Measurements from ENCODE around the gene CADPS2. TPM values are rescaled to one million over a fixed set of nuclear protein-coding genes. Genes with fewer than 3 reads are reported as not detected.

CADPS2 gene
- polyA plus RNA-seq, 4 donors, result 38.1 to 59.8 (median 52.9) TPM

DNA sequence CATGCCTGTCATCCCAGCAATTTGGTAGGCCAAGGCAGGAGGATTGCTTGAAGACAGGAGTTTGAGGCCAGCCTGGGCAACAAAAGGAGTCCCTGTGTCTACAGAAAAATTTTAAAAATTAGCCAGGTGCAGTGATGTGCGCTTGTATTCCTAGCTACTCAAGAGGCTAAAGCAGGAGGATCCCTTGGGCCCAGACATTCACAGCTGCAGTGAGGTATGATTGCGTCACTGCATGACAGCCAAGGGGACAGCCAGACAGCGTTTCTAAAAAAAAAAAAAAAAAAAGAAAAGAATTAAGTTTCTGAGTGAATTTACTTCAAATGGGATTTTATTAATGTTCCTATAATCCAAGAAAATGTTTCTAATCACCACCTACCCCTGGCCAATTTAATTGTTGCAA lies 96.1 kb downstream of the CADPS2 start:
- DNase-seq (ENCODE audit: low read depth in 4 of 4, low spot score in 3 of 4), result no peak

DNA sequence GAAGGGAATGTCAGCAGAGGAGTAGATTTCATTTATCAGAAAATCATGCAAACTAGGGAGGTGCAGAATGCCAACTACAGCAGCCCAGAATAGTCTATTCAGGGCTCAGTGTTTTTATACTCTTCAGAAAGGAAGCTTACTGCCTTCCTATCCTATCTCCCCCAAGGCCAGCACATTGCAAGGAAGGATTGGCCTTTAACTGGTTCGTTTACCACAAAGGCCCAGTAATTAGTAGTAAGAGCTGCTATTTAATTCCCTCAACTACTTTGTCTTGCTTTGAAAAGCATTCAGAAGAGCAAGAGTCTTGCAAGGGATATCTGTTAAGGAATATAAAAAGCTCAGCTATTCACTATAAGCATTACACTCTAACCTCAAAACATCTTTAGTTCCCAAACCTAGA lies 97.1 kb downstream of the CADPS2 start:
- DNase-seq (ENCODE audit: low read depth in 4 of 4, low spot score in 3 of 4), result no peak

DNA sequence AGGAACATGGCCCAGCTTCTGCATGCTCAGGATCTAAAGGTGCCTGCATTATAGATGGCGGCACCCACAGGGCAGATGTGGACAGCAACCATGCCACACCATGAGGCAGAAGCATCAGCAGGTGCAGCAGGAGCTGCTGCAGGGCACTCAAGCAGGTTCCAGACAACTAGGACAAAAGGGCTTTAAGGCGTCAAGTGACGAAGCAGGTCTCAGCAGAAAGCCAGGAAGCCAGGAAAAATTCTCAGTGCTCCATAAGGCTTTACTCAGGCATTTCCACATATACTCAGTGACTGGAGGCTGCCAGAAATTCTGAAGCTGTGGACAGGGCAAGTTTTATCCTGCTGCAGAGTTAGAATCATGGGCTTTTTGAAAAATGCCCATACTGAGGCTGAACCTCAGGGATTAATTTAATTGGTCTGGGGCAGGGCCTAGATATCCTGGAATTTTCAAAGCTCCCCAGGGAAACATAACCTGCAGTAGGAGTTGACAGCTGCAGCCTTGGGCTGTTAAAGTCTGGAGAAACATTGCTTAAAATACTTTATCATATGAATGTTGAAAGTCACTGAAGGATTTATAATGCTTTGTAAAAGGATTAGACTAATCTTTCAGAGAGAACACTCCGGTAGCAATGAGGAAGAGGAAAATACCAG lies 115.4 kb downstream of the CADPS2 start:
- DNase-seq (ENCODE audit: low read depth in 4 of 4, low spot score in 3 of 4), result no peak

DNA sequence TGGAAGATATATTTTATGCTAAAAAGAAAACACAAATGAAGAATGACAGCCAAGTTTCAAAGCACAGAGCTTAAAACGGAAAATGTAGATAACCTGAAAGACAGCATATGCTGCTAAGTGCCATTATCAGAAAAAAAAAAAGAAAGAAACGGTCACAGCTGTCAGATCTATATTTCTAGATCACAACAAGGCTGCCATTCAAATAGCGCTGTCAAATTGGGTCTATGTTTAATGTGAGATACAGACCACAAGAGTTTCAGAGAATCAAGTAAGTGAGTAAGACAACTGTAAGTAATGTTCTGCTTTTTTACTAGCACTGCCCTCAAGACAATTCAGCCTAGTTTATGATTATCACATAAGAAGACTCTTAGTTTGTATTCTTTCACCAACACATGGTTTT lies 117.4 kb downstream of the CADPS2 start:
- no peak for DNase-seq (ENCODE audit: low read depth in 4 of 4, low spot score in 3 of 4)

DNA sequence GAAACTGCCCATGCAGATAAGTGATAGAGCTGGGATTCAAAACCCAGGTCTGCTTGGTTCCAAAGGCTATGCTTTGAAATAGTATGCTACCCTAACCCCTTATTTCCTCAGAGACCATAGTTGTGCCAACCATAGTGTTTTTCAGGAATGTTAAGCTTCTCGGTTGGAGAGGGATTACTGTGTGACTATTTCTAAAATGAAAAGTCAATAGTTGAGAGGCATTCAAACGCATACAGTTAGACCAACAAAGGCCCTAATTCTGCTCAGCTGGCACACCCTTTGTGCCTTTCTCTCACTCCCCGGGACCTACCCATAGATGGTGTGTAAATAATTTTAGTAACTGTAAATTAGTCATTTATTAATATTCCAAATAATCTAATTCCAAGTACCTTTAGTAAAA lies 118.9 kb downstream of the CADPS2 start:
- no peak for DNase-seq (ENCODE audit: low read depth in 4 of 4, low spot score in 3 of 4)

DNA sequence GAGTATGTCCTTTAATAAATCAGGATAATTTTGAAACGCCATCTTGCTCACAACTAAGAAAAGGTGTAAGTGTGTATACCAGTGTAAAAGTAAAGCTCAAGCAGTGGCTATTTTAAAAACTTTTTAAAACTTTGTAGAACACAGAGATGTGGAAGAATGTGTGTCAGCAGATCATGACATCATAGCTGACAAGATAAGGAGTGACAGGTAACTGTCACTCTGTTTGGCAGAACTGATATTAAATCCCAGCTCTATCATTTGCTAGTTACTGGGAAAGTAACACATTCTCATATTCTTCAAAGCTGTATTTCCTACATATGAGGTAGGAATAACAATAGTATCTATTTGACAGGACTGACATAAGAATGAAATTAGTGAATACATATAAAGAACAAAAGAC lies 119.7 kb downstream of the CADPS2 start:
- DNase-seq (ENCODE audit: low read depth in 4 of 4, low spot score in 3 of 4), result no peak

DNA sequence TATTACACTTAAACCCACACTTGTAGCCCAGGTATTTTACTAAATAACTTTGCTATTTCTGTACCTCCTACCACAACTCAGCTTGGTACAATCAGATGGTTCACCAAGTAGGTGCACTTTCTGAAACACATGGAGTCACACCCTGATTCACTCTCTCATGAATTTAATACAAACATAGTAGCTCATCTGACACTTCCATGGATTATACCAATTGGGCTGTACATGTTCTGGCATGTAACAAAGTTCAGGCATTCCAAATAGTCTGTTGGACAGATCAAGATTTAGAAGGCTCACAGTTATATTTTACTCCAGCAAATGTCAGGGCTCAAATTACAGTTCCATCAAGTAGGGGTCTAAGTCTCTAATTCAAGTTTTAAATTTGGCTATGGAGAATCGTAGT lies 121.4 kb downstream of the CADPS2 start:
- no peak for DNase-seq (ENCODE audit: low read depth in 4 of 4, low spot score in 3 of 4)

DNA sequence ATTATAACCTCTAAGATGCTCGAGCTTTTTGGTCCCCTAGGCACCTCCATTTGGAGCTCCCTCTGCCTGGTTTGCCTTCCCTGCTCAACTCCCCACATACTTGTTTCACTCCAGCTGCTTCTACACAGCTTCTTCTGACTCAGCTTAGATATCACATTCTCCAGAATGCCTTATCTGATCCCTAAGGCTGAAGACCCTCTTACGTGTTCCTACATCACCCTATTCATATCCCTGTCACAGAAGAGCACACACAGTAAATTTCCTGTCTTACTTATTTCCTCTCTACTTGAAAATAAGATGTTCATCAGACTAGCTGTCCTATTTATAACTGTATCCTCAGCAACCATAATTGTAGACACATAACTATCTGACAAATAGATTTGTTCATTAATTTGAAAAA lies 122.2 kb downstream of the CADPS2 start:
- no peak for DNase-seq (ENCODE audit: low read depth in 4 of 4, low spot score in 3 of 4)

DNA sequence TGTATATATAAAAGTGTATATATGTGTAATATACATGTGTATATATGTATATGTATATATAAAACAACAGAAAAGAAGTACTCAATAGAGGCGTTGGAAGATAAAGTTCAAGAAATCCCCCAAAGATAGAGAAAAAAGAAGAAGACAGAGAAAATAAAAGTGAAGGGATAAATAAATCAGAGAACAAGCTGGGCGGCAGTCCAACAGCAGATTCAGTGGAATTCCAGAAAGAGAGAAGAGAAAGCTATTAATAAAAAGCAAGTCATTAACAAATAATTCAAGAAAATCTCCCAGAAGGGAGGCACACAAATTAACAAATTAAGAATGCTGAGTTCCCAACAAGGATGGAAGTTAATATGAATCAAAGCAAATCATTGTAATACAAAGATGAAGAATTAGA lies 124.2 kb downstream of the CADPS2 start:
- DNase-seq (ENCODE audit: low read depth in 4 of 4, low spot score in 3 of 4), result no peak

DNA sequence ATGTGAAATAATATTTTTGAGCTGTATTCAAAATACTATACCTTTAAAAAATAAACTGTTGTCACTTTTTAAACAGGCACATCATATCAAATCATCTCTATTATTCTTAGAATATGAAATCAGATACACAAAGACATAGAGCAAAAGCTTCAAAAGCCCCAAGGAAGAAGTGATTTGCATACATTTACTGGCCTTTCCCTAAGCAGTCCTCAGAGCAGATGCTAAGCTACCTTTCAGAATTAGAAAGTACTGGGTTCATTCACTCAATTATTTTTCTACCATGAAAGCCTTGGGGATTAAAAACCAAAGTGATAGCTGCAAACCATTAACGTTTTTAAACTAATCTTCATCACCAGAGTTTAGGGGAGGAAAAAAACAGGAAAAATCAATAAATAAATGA lies 127.8 kb downstream of the CADPS2 start:
- DNase-seq (ENCODE audit: low read depth in 4 of 4, low spot score in 3 of 4), result no peak

DNA sequence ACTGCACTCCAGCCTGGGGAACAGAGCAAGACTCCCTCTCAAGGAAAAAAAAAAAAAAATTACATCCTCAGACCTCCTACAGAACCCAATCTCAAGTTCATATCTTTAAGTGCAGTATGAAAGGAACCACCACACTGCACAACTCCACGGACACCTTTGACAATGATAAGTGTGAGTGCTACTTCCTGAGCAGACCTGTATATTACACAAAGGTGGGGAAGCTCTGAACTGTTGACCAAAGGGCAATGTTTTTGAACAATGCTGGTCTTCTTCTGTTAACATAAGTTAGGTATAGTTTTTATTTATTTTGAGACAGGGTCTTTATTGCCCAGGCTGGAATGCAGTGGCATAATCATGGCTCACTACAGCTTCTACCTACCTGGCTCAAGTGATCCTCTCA lies 129.4 kb downstream of the CADPS2 start:
- no peak for DNase-seq (ENCODE audit: low read depth in 4 of 4, low spot score in 3 of 4)

DNA sequence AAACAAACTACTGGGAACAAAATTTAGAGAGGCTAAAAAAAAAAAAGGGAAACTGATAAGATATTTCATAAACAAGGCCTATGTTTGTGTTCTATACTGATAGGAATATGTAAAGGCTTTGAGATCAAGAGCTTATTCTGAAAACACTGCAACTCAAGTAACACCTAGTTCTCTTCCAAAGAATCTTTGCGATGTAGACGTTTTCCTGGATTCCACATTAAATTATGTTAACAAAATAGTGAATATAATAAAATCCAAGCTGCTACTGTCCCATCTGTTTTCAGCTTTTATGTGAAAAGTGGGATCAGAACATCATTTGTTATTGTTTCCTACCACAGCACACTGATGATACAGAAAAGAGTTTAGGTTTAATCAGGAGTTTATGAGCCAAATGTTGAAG lies 130.6 kb downstream of the CADPS2 start:
- no peak for DNase-seq (ENCODE audit: low read depth in 4 of 4, low spot score in 3 of 4)

DNA sequence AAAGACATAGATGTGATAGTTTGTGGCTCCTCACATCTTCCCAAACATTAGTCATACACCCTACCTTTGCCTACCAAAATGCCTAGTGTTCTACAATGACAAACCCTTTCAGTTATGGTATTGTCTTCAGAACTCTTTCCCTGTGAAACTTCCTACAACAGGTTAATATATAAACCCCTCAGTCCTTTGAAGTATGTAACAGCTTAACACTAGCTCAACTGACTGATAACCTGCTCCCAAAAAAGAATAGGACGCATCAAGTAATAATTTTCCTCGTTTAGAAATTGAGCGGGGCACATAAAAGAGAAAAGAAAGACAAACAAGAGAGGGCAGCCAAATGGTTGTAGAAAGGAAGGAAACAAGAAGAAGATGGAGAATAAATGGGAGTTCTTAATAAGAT lies 133.7 kb downstream of the CADPS2 start:
- DNase-seq (ENCODE audit: low read depth in 4 of 4, low spot score in 3 of 4), result no peak

DNA sequence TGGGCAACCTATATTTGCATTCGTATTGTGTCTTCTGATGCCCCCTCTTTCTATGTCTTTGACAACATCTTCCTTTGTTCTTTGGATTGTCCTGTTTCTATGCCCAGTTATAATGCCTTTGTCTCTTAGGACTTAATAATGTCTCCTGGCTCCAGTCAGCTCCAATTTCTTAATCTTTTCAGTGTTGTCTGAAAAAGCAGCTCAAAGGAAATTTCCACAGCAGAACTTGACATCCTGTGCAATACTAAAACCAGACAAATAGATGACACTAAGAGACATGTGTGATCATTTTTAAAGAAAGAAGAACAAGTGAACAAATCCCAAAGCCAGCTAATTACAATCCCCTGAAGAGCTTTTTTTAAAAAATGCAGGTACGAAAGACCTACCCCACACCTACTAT lies 135.9 kb downstream of the CADPS2 start:
- DNase-seq (ENCODE audit: low read depth in 4 of 4, low spot score in 3 of 4), result no peak

DNA sequence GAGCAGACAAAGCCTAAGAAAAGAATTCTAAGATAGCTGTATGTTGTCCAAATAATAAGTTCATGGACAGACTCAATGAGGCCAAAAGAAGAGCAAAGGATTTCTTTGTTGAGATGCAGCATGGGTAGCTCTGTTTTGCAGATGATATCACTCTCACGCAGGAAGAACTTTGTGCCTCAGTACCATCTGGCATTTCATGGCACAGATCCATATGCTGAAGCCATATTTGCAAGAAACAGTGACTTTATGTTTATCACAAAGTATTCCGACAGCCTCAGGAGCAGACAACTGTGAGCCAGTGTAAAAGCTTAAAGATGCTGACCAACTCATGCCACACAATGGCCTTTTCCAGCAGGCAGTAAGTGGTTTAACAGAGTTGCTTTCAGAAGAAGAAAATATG lies 138.1 kb downstream of the CADPS2 start:
- DNase-seq (ENCODE audit: low read depth in 4 of 4, low spot score in 3 of 4), result no peak

DNA sequence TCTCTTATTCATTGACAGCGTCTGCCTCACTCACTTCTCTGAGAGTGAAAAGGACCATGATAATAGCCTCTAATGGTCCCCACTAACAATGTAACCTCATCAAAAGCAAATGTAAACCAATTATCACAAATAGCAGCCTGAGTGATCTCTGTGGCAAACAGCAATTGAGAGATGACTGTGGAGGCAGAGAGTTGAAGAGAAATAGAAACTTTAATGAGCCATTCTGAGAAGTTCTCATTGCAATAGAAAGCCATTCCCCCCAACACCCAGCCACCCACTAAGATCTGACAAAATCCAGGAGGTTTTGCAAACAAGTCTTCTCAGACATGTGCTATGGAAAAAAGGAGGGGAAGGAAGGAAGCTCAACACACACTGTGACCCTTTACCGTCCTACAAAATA lies 139.3 kb downstream of the CADPS2 start:
- no peak for DNase-seq (ENCODE audit: low read depth in 4 of 4, low spot score in 3 of 4)

DNA sequence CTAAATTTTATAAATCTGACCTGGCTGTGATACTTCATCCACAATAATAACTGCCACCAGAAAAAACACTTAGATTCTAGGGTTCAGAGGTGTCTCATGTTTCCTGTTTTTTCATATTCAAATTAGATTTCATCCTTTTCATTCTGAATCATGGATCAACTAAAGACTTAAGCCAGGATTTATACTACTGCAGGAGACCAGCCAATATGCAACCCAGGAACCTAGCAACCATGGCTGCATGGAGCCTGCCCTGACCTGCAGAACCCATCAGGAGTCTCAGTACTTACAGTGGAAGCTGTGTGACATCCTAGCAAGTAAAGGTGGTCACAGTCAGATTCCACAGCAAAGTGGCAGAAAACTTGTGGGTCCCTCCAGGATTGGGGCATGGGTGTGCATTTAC lies 143.0 kb downstream of the CADPS2 start:
- DNase-seq (ENCODE audit: low read depth in 4 of 4, low spot score in 3 of 4), result no peak

DNA sequence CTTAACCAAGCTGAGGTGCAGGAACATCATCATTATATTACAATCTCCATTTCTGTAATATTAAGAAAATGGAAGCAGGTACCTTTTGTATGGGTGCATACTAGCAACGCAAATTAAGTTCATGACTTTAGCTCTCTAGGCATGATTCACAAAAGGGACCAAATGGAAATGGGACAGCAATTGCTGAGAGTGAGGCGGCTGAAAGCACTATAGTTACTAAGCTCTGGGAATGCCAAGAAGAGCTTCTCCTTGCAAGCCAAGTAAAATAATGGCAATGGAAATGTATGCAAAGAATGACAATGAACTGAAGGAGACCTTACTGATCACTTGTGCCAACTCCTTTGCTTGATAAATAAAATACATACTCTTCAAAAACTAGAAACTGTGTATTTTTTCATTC lies 147.3 kb downstream of the CADPS2 start:
- no peak for DNase-seq (ENCODE audit: low read depth in 4 of 4, low spot score in 3 of 4)

DNA sequence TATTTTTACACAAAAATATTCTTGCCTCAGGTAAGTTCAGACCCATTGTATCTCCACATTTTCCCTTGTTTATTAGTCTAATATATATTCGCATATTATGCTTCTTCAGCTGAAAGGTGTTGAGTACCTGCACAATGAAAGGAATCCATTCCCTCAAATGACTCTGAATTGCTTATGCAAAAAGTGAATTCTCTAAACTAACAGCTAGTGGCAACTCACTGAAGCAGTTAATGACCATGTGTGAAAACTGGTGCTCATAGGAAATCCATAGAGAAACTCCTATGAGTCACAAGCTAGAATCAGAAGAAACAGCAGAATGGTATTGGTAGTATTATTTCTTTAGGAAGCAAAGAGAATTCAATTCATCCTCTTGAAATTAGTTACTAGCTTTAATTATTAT lies 150.1 kb downstream of the CADPS2 start:
- no peak for DNase-seq (ENCODE audit: low read depth in 4 of 4, low spot score in 3 of 4)

DNA sequence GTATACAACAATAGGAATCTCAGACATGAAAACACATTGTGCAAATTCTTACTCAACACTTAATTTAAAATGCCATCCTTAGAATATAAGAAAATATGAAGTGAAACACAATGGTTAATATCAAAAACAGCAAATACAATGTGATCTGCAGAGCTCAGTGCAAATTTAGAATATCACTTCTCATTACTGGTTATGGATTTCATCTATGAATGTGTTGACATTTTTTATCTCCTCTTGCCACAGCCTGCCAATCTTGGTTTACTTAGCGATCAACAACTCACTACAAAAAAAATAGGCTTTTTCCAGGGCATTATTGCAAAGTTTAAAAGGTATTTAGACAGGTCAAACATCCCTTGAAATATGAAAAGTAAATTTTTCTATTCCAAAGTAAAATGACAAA lies 158.5 kb downstream of the CADPS2 start:
- DNase-seq (ENCODE audit: low read depth in 4 of 4, low spot score in 3 of 4), result no peak

DNA sequence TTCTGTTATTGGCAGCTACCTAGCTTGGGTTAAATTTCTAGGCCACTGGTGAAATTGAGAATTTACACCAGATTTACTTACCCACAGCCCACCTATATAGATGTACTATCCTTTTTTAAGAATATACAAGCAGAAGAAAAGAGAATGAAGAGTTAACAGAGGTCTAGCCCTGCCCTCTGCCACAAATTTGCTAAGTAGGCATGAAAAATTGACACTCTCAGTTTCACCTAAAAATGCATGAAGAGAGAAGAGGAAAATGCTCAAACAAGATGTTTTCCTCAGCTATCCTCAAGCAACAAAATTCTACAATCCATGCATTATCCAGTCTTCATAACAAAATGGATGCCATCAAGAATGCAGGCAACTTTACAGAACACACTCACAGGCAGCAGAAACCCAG lies 158.9 kb downstream of the CADPS2 start:
- DNase-seq (ENCODE audit: low read depth in 4 of 4, low spot score in 3 of 4), result no peak

DNA sequence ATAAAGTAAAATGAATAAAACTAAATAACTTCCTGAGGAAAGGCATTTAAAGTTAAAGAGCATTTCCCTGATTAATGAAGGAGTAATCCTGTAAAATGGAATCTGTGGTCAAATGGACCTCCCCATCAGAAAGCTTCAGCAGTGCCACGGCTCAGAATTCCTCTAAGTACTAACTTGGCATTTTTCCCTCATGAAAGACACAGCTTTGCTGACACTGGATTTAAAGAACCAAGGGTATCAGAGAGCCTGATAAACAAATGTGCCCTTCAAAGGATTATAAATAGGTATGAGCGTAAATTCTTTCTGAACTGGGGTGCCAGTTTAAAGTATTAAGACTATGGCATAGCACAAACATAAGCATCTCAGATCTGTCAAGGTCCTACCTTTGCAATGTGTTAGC lies 159.4 kb downstream of the CADPS2 start:
- no peak for DNase-seq (ENCODE audit: low read depth in 4 of 4, low spot score in 3 of 4)

DNA sequence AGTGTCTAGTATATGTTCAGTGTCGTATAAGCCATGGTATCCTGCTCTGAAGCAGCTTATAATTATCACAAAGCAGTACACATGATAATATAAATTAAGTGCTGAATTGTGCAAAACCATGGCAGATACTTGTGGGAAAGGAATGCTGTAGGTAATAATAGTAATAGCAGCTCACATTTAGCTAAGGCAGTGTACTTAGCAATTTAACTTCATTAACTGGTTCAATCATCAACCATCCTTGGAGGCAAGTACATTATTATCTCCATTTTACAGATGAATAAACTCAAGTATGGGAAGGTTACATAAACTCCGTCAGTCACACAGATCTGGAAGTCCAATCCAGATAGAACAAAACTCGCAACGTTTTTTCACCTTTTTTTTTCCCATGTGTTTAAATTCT lies 161.9 kb downstream of the CADPS2 start:
- DNase-seq (ENCODE audit: low read depth in 4 of 4, low spot score in 3 of 4), result no peak
